Activated T-cell treated with anti-CD3 and anti-CD28 coated beads, Interleukin-2, amount 50 U/mL, for 4 hours (primary cell): ENCODE results near the gene UNC13A. TPM values are rescaled to one million over a fixed set of nuclear protein-coding genes. Genes with fewer than 3 reads are reported as not detected.

Experiments
- ATAC-seq, 2 donors: fragments of 200-7000 bp; cut with Tn5 transposase; one replicate each; pipeline ENCODE4 v1.10.0; 2021
- DNase-seq: peaks from one replicate; pipeline ENCODE4 v3.0.0-alpha.2; 2020
- H3K27me3 Mint-ChIP-seq: one replicate; pipeline ENCODE4 v1.8.0; 2021; ENCODE audit warnings: low read depth, mixed read lengths
- H3K36me3 Mint-ChIP-seq: one replicate; pipeline ENCODE4 v1.8.0; 2022; ENCODE audit warnings: mixed read lengths; ENCODE audit not compliant: insufficient read depth
- H3K4me1 Mint-ChIP-seq: one replicate; pipeline ENCODE4 v1.8.0; 2021; ENCODE audit warnings: low read depth, mixed read lengths
- H3K4me3 Mint-ChIP-seq: one replicate; pipeline ENCODE4 v1.8.0; 2021; ENCODE audit warnings: mild to moderate bottlenecking, moderate library complexity, mixed read lengths
- H3K9me3 Mint-ChIP-seq: one replicate; pipeline ENCODE4 v1.8.0; 2021; ENCODE audit warnings: mixed read lengths
- total RNA-seq, 3 donors: library from RNA; stranded (reverse); gene quantifications; one replicate each; pipeline ENCODE4 v1.2.1, GENCODE V29; 2021

UNC13A gene
- total RNA-seq, 3 donors from 2014 or later = 0.08 to 0.15 TPM; not detected in 1

GRCh38 chr19:17686023-17686521 lies 2.1 kb downstream of the UNC13A start:
- Mint-ChIP-seq H3K4me1 (peaks cover 15% of the 10 kb centered on the region), H3K36me3 (no peaks in the 10 kb centered on the region), H3K4me3 (no peak overlapping the region), H3K9me3 (peaks cover 3% of the 10 kb centered on the region), H3K27me3 (peaks cover 81% of the 10 kb centered on the region)
- ATAC-seq = no peak
- DNase-seq = no peak

- Mint-ChIP-seq H3K36me3 (no peaks in the 10 kb centered on the region), H3K4me3 (no peak overlapping the region), H3K9me3 (peaks cover 3% of the 10 kb centered on the region), H3K4me1 (peaks cover 15% of the 10 kb centered on the region), H3K27me3 (peaks cover 79% of the 10 kb centered on the region)
- DNase-seq (no peak), ATAC-seq (no peak)
Measured at GRCh38 chr19:17685451-17686022, 2.6 kb downstream of the UNC13A start.

- DNase-seq (no peak), ATAC-seq (no peak)
- H3K27me3 Mint-ChIP-seq = peaks cover 78% of the 10 kb centered on the region
- H3K36me3 Mint-ChIP-seq = no peaks in the 10 kb centered on the region
- peaks cover 3% of the 10 kb centered on the region for H3K9me3 Mint-ChIP-seq
- H3K4me3 Mint-ChIP-seq = no peak overlapping the region
- peaks cover 15% of the 10 kb centered on the region for H3K4me1 Mint-ChIP-seq
Measured at GRCh38 chr19:17684256-17684655, 3.9 kb downstream of the UNC13A start.

GRCh38 chr19:17683078-17683477 lies 5.1 kb downstream of the UNC13A start:
- peaks cover 12% of the 10 kb centered on the region for H3K4me1 Mint-ChIP-seq
- H3K36me3 Mint-ChIP-seq = no peaks in the 10 kb centered on the region
- DNase-seq (no peak), ATAC-seq (no peak)
- H3K27me3 Mint-ChIP-seq = peaks cover 80% of the 10 kb centered on the region
- no peaks in the 10 kb centered on the region for H3K9me3 Mint-ChIP-seq
- no peak overlapping the region for H3K4me3 Mint-ChIP-seq

GRCh38 chr19:17682273-17682672 lies 5.9 kb downstream of the UNC13A start:
- H3K36me3 Mint-ChIP-seq = no peaks in the 10 kb centered on the region
- H3K4me1 Mint-ChIP-seq = peaks cover 7% of the 10 kb centered on the region
- H3K4me3 Mint-ChIP-seq = no peak overlapping the region
- ATAC-seq = no peak
- no peaks in the 10 kb centered on the region for H3K9me3 Mint-ChIP-seq
- no peak for DNase-seq
- peaks cover 80% of the 10 kb centered on the region for H3K27me3 Mint-ChIP-seq

- no peak overlapping the region for H3K4me3 Mint-ChIP-seq
- H3K4me1 Mint-ChIP-seq = peaks cover 2% of the 10 kb centered on the region
- H3K36me3 Mint-ChIP-seq = no peaks in the 10 kb centered on the region
- peak in 1 of 2 donors; percentile 42 for ATAC-seq
- no peak for DNase-seq
- H3K27me3 Mint-ChIP-seq = peaks cover 79% of the 10 kb centered on the region
- H3K9me3 Mint-ChIP-seq = no peaks in the 10 kb centered on the region
Measured at GRCh38 chr19:17681505-17682125, 6.5 kb downstream of the UNC13A start.

- ATAC-seq (peak; percentile 73 to 75), DNase-seq (peak; percentile 24)
- Mint-ChIP-seq H3K4me1 (peaks cover 2% of the 10 kb centered on the region), H3K27me3 (peaks cover 75% of the 10 kb centered on the region), H3K36me3 (no peaks in the 10 kb centered on the region), H3K9me3 (no peaks in the 10 kb centered on the region), H3K4me3 (peak overlapping the region; percentile 63)
Measured at GRCh38 chr19:17680230-17680722, 7.9 kb downstream of the UNC13A start.

- DNase-seq (no peak), ATAC-seq (no peak)
- Mint-ChIP-seq H3K4me3 (peak overlapping the region; percentile 63), H3K4me1 (peaks cover 2% of the 10 kb centered on the region), H3K36me3 (no peaks in the 10 kb centered on the region), H3K9me3 (no peaks in the 10 kb centered on the region), H3K27me3 (peaks cover 72% of the 10 kb centered on the region)
Measured at GRCh38 chr19:17679526-17680229, 8.5 kb downstream of the UNC13A start.

GRCh38 chr19:17678836-17679235 lies 9.3 kb downstream of the UNC13A start:
- peaks cover 68% of the 10 kb centered on the region for H3K27me3 Mint-ChIP-seq
- H3K9me3 Mint-ChIP-seq = no peaks in the 10 kb centered on the region
- H3K4me1 Mint-ChIP-seq = peaks cover 2% of the 10 kb centered on the region
- DNase-seq = no peak
- no peaks in the 10 kb centered on the region for H3K36me3 Mint-ChIP-seq
- H3K4me3 Mint-ChIP-seq = no peak overlapping the region
- no peak for ATAC-seq

GRCh38 chr19:17677002-17677401 lies 11.2 kb downstream of the UNC13A start:
- no peaks in the 10 kb centered on the region for H3K36me3 Mint-ChIP-seq
- DNase-seq = no peak
- H3K27me3 Mint-ChIP-seq = peaks cover 52% of the 10 kb centered on the region
- no peak for ATAC-seq
- H3K4me1 Mint-ChIP-seq = peaks cover 2% of the 10 kb centered on the region
- H3K9me3 Mint-ChIP-seq = no peaks in the 10 kb centered on the region
- no peak overlapping the region for H3K4me3 Mint-ChIP-seq

GRCh38 chr19:17676295-17676694 lies 11.9 kb downstream of the UNC13A start:
- Mint-ChIP-seq H3K9me3 (no peaks in the 10 kb centered on the region), H3K27me3 (peaks cover 48% of the 10 kb centered on the region)
- ATAC-seq = no peak

GRCh38 chr19:17673937-17674799 lies 14.0 kb downstream of the UNC13A start:
- H3K4me1 Mint-ChIP-seq = no peaks in the 10 kb centered on the region
- no peak overlapping the region for H3K4me3 Mint-ChIP-seq
- no peak for DNase-seq
- no peaks in the 10 kb centered on the region for H3K9me3 Mint-ChIP-seq
- no peak for ATAC-seq
- H3K27me3 Mint-ChIP-seq = peaks cover 33% of the 10 kb centered on the region
- H3K36me3 Mint-ChIP-seq = no peaks in the 10 kb centered on the region

More at GRCh38 chr19:17676295-17676694, 11.9 kb downstream of the UNC13A start:
- DNase-seq = no peak
- H3K4me3 Mint-ChIP-seq = no peak overlapping the region
- peaks cover 2% of the 10 kb centered on the region for H3K4me1 Mint-ChIP-seq
- no peaks in the 10 kb centered on the region for H3K36me3 Mint-ChIP-seq

GRCh38 chr19:17671906-17672305 lies 16.2 kb downstream of the UNC13A start:
- no peaks in the 10 kb centered on the region for H3K36me3 Mint-ChIP-seq
- H3K4me3 Mint-ChIP-seq = no peak overlapping the region
- no peaks in the 10 kb centered on the region for H3K4me1 Mint-ChIP-seq
- peaks cover 16% of the 10 kb centered on the region for H3K27me3 Mint-ChIP-seq
- DNase-seq = no peak
- peak in 1 of 2 donors; percentile 46 for ATAC-seq
- no peaks in the 10 kb centered on the region for H3K9me3 Mint-ChIP-seq

- peaks cover 11% of the 10 kb centered on the region for H3K27me3 Mint-ChIP-seq
- peaks cover 12% of the 10 kb centered on the region for H3K9me3 Mint-ChIP-seq
- DNase-seq (no peak), ATAC-seq (no peak)
- H3K4me3 Mint-ChIP-seq = no peak overlapping the region
- no peaks in the 10 kb centered on the region for H3K4me1 Mint-ChIP-seq
- H3K36me3 Mint-ChIP-seq = peaks cover 4% of the 10 kb centered on the region
Measured at GRCh38 chr19:17669419-17669818, 18.7 kb downstream of the UNC13A start.
